SKM-1 treated with dmso at 0.1 percent for 144 hours (cell line): Measurements from ENCODE around the gene LONP1.
"Not testable (repeated sequence)": the region's sequence is repeated elsewhere in the genome, so short reads cannot be mapped to it uniquely, and the experiment has no call there.

Experiments
- DNase-seq: peaks from one replicate; lab custom pipeline; 2025; ENCODE audit not compliant: unreplicated experiment; lab: John Stamatoyannopoulos, UW

The LONP1 gene

GRCh38 chr19:5714816-5715215 is 5.1 kb downstream of the LONP1 start:
- DNase-seq: no peak

GRCh38 chr19:5713228-5713627 is 6.7 kb downstream of the LONP1 start:
- DNase-seq: no peak

- no peak for DNase-seq
These were observed 8.2 kb downstream of the LONP1 start for GRCh38 chr19:5711713-5712161.

GRCh38 chr19:5711025-5711424 is 8.9 kb downstream of the LONP1 start:
- DNase-seq: no peak

- DNase-seq: no peak
These were observed 12.1 kb downstream of the LONP1 start for GRCh38 chr19:5707576-5708575.

GRCh38 chr19:5706876-5707573 is 12.9 kb downstream of the LONP1 start:
- DNase-seq: no peak

GRCh38 chr19:5705552-5705951 is 14.4 kb downstream of the LONP1 start:
- no peak for DNase-seq

GRCh38 chr19:5703819-5704818 is 15.8 kb downstream of the LONP1 start:
- no peak for DNase-seq

- DNase-seq: not testable (repeated sequence)
These were observed 17.9 kb downstream of the LONP1 start for GRCh38 chr19:5702053-5702410.

- DNase-seq: no peak
These were observed 19.4 kb downstream of the LONP1 start for GRCh38 chr19:5700455-5701092.

- no peak for DNase-seq
These were observed 21.1 kb downstream of the LONP1 start for GRCh38 chr19:5698635-5699422.

GRCh38 chr19:5697890-5698634 is 21.9 kb downstream of the LONP1 start:
- DNase-seq: no peak

- DNase-seq: no peak
These were observed 22.7 kb downstream of the LONP1 start for GRCh38 chr19:5697022-5697889.

GRCh38 chr19:5696196-5697021 is 23.5 kb downstream of the LONP1 start:
- no peak for DNase-seq

GRCh38 chr19:5695649-5696195 is 24.2 kb downstream of the LONP1 start:
- DNase-seq: no peak

- DNase-seq: no peak
These were observed 24.8 kb downstream of the LONP1 start for GRCh38 chr19:5694956-5695648.
